HG02763 (cell line): Measurements from ENCODE around the gene CH25H.
"Not testable (repeated sequence)": the region's sequence is repeated elsewhere in the genome, so short reads cannot be mapped to it uniquely, and the experiment has no call there.

ENCODE experiments used
- ATAC-seq: cut with Tn5 transposase; IDR thresholded peaks from one replicate; pipeline ENCODE4 v1.9.1; 2021; ENCODE audit warnings: mild to moderate bottlenecking, moderate library complexity; ENCODE audit not compliant: unreplicated experiment

The CH25H gene

GRCh38 chr10:89207181-89207800 lies at the start of gene CH25H:
Gene CH25H, minus strand, starts transcription at chr10:89207317. Its CDS starts 25 bp downstream, at chr10:89207292.
- no peak for ATAC-seq

GRCh38 chr10:89256340-89256739 lies 49.2 kb upstream of the CH25H start:
- no peak for ATAC-seq

GRCh38 chr10:89255793-89256192 lies 48.7 kb upstream of the CH25H start:
- no peak for ATAC-seq

GRCh38 chr10:89255091-89255579 lies 48.0 kb upstream of the CH25H start:
- ATAC-seq: not testable (repeated sequence)

- ATAC-seq: no peak
These were observed 45.1 kb upstream of the CH25H start for GRCh38 chr10:89252225-89252585.

- peak; percentile 99 for ATAC-seq
These were observed 44.5 kb upstream of the CH25H start, which contains the start of gene LIPA for GRCh38 chr10:89251409-89252224. Gene LIPA, minus strand, starts transcription at chr10:89251775. Its CDS starts 4,127 bp downstream, at chr10:89247648.

GRCh38 chr10:89250865-89251408 lies 43.8 kb upstream of the CH25H start:
- ATAC-seq: no peak

GRCh38 chr10:89248990-89249389 lies 41.9 kb upstream of the CH25H start:
- ATAC-seq: no peak

GRCh38 chr10:89247623-89248022 lies 40.5 kb upstream of the CH25H start:
- not testable (repeated sequence) for ATAC-seq

GRCh38 chr10:89245802-89246201 lies 38.7 kb upstream of the CH25H start:
- ATAC-seq: no peak

- ATAC-seq: no peak
These were observed 35.9 kb upstream of the CH25H start for GRCh38 chr10:89242840-89243568.

- ATAC-seq: no peak
These were observed 35.2 kb upstream of the CH25H start for GRCh38 chr10:89242345-89242684.

GRCh38 chr10:89241486-89242344 lies 34.6 kb upstream of the CH25H start:
- ATAC-seq: no peak

GRCh38 chr10:89241026-89241425 lies 33.9 kb upstream of the CH25H start:
- ATAC-seq: no peak

- no peak for ATAC-seq
These were observed 33.4 kb upstream of the CH25H start for GRCh38 chr10:89240519-89240918.

GRCh38 chr10:89238956-89239644 lies 32.0 kb upstream of the CH25H start:
- ATAC-seq: no peak

GRCh38 chr10:89237849-89238248 lies 30.7 kb upstream of the CH25H start:
- ATAC-seq: no peak

- ATAC-seq: no peak
These were observed 29.2 kb upstream of the CH25H start for GRCh38 chr10:89236226-89236797.

GRCh38 chr10:89235073-89235798 lies 28.1 kb upstream of the CH25H start:
- no peak for ATAC-seq
